H9 (cell line): ENCODE measurements around the gene GNA12. TPM values are rescaled to one million over a fixed set of nuclear protein-coding genes. Genes with fewer than 3 reads are reported as not detected.

ENCODE experiments used
- DNase-seq: peaks from one replicate; pipeline ENCODE4 v3.0.0-alpha.2; 2017
- H2AFZ ChIP-seq: one replicate; pipeline ENCODE4 v1.6.1; 2013; ENCODE audit warnings: mild to moderate bottlenecking, low read length, control low read depth, moderate library complexity
- H2AK5ac ChIP-seq: 2 replicates; pipeline ENCODE4 v1.6.1; 2013; ENCODE audit warnings: low read length, control low read depth, mixed read lengths; ENCODE audit not compliant: insufficient read length
- H2BK120ac ChIP-seq: one replicate; pipeline ENCODE4 v1.6.1; 2013; ENCODE audit warnings: low read depth, mild to moderate bottlenecking, low read length, control low read depth, inconsistent platforms; ENCODE audit not compliant: poor library complexity, severe bottlenecking
- H2BK12ac ChIP-seq: 2 replicates; pipeline ENCODE4 v1.6.1; 2013; ENCODE audit warnings: low read length, control low read depth, mixed read lengths, low read depth; ENCODE audit not compliant: insufficient read length
- H2BK15ac ChIP-seq: 2 replicates; pipeline ENCODE4 v1.6.1; 2013; ENCODE audit warnings: low read depth, low read length, control low read depth
- H2BK20ac ChIP-seq: one replicate; pipeline ENCODE4 v1.6.1; 2013; ENCODE audit warnings: low read depth, mild to moderate bottlenecking, low read length, control low read depth, inconsistent platforms; ENCODE audit not compliant: poor library complexity, severe bottlenecking
- H2BK5ac ChIP-seq: 2 replicates; pipeline ENCODE4 v1.6.1; 2013; ENCODE audit warnings: low read length, control low read depth, mixed read lengths; ENCODE audit not compliant: insufficient read length
- H3K14ac ChIP-seq: 2 replicates; pipeline ENCODE4 v1.6.1; 2013; ENCODE audit warnings: low read length, control low read depth; ENCODE audit not compliant: insufficient read depth
- H3K18ac ChIP-seq: 2 replicates; pipeline ENCODE4 v1.6.1; 2013; ENCODE audit warnings: low read depth, mild to moderate bottlenecking, mixed read lengths, low read length, control low read depth; ENCODE audit not compliant: insufficient read length
- H3K23ac ChIP-seq: 2 replicates; pipeline ENCODE4 v1.6.1; 2013; ENCODE audit warnings: low read length, control low read depth, mixed read lengths, low read depth; ENCODE audit not compliant: insufficient read length
- H3K23me2 ChIP-seq: 2 replicates; pipeline ENCODE4 v1.6.1; 2013; ENCODE audit warnings: low read depth, mild to moderate bottlenecking, mixed read lengths, low read length, control low read depth; ENCODE audit not compliant: insufficient read length, poor library complexity, severe bottlenecking
- H3K27ac ChIP-seq: 2 replicates; pipeline ENCODE4 v1.5.1; 2013; ENCODE audit warnings: low read length, control low read depth, mixed read lengths, low read depth; ENCODE audit not compliant: insufficient read length
- H3K27me3 ChIP-seq: 2 replicates; pipeline ENCODE4 v1.6.1; 2013; ENCODE audit warnings: low read length, control low read depth, inconsistent platforms; ENCODE audit not compliant: insufficient read depth
- H3K4ac ChIP-seq: 2 replicates; pipeline ENCODE4 v1.6.1; 2013; ENCODE audit warnings: low read depth, mild to moderate bottlenecking, control low read depth, inconsistent platforms, low read length, moderate library complexity
- H3K4me1 ChIP-seq: 2 replicates; pipeline ENCODE4 v1.6.1; 2013; ENCODE audit warnings: low read length, control low read depth, inconsistent platforms; ENCODE audit not compliant: insufficient read depth
- H3K4me2 ChIP-seq: 2 replicates; pipeline ENCODE4 v1.6.1; 2013; ENCODE audit warnings: low read length, control low read depth, mixed read lengths; ENCODE audit not compliant: insufficient read length, insufficient read depth
- H3K56ac ChIP-seq: 2 replicates; pipeline ENCODE4 v1.6.1; 2013; ENCODE audit warnings: low read depth, mild to moderate bottlenecking, mixed read lengths, low read length, control low read depth; ENCODE audit not compliant: insufficient read length
- H3K79me1 ChIP-seq: 2 replicates; pipeline ENCODE4 v1.6.1; 2013; ENCODE audit warnings: low read depth, mild to moderate bottlenecking, moderate library complexity, low read length, control low read depth, inconsistent platforms; ENCODE audit not compliant: insufficient read depth, poor library complexity, severe bottlenecking
- H3K79me2 ChIP-seq: 2 replicates; pipeline ENCODE4 v1.6.1; 2013; ENCODE audit warnings: low read length, control low read depth, inconsistent platforms; ENCODE audit not compliant: insufficient read depth
- H3K9ac ChIP-seq: 2 replicates; pipeline ENCODE4 v1.6.1; 2013; ENCODE audit warnings: low read length, control low read depth, mixed read lengths; ENCODE audit not compliant: insufficient read length; ENCODE audit errors: extremely low read depth
- H3K9me3 ChIP-seq: one replicate; pipeline ENCODE4 v1.6.1; 2013; ENCODE audit warnings: low read depth, low read length, inconsistent platforms; ENCODE audit not compliant: control insufficient read depth
- H3T11ph ChIP-seq: one replicate; pipeline ENCODE4 v1.6.1; 2013; ENCODE audit warnings: mild to moderate bottlenecking, low read length, control low read depth, inconsistent platforms
- H4K20me1 ChIP-seq: one replicate; pipeline ENCODE4 v1.6.1; 2013; ENCODE audit not compliant: control insufficient read depth, insufficient read length, insufficient read depth
- H4K5ac ChIP-seq: 2 replicates; pipeline ENCODE4 v1.6.1; 2013; ENCODE audit warnings: low read depth, mild to moderate bottlenecking, mixed read lengths, low read length, control low read depth; ENCODE audit not compliant: insufficient read length
- H4K8ac ChIP-seq: replicated peaks from 2 replicates; pipeline ENCODE4 v1.6.1; 2013; ENCODE audit warnings: low read length, control low read depth, mixed read lengths, low read depth; ENCODE audit not compliant: insufficient read length
- H4K91ac ChIP-seq: 2 replicates; pipeline ENCODE4 v1.6.1; 2013; ENCODE audit warnings: low read depth, mild to moderate bottlenecking, moderate library complexity, mixed read lengths, low read length, control low read depth; ENCODE audit not compliant: insufficient read length
- H3K27ac Mint-ChIP-seq, 3 experiments: 2 replicates in 2 of 3; 3 replicates in 1 of 3; pipeline ENCODE4 v1.8.0; 2020 to 2021; ENCODE audit warnings: mixed read lengths in 3 of 3, mild to moderate bottlenecking in 1 of 3, moderate library complexity in 1 of 3
- H3K27me3 Mint-ChIP-seq: 2 replicates; pipeline ENCODE4 v1.8.0; 2021; ENCODE audit warnings: low read depth, mild to moderate bottlenecking, moderate library complexity, mixed read lengths
- H3K36me3 Mint-ChIP-seq, 3 experiments: 2 replicates in 2 of 3; 3 replicates in 1 of 3; pipeline ENCODE4 v1.8.0; 2020 to 2021; ENCODE audit warnings: low read depth in 3 of 3, mixed read lengths in 3 of 3; ENCODE audit not compliant: insufficient read depth in 1 of 3
- H3K4me1 Mint-ChIP-seq, 2 experiments: 2 replicates each; pipeline ENCODE4 v1.8.0; 2020; ENCODE audit warnings: mixed read lengths in 2 of 2
- H3K4me3 Mint-ChIP-seq, 2 experiments: 2 replicates in 1 of 2; 3 replicates in 1 of 2; pipeline ENCODE4 v1.8.0; 2020 to 2021; ENCODE audit warnings: mild to moderate bottlenecking in 2 of 2, mixed read lengths in 2 of 2, moderate library complexity in 1 of 2
- H3K9me3 Mint-ChIP-seq, 2 experiments: 2 replicates in 1 of 2; 3 replicates in 1 of 2; pipeline ENCODE4 v1.8.0; 2020; ENCODE audit warnings: mild to moderate bottlenecking in 2 of 2, mixed read lengths in 2 of 2, moderate library complexity in 1 of 2
- WGBS: extraction: QIAGEN DNeasy Blood & Tissue Kit; methylation state at CpG from one replicate; pipeline ENCODE4 v1.1.7; 2013; ENCODE audit warnings: missing lambda C conversion rate, low lambda C conversion rate, mixed read lengths; ENCODE audit not compliant: insufficient read length; ENCODE audit errors: extremely low coverage; 5-methylcytosine and 5-hydroxymethylcytosine counted together
- total RNA-seq: library from RNA; stranded (reverse); gene quantifications from 2 replicates; pipeline ENCODE4 v1.2.1, GENCODE V29; 2021
- TF ChIP-seq, protein P1 (sequence below): fragments of 200-600 bp; sonication (generic); conservative IDR thresholded peaks from 3 replicates; pipeline ENCODE4 v1.8.0; 2021; ENCODE audit warnings: antibody characterized with exemption, mild to moderate bottlenecking

GNA12 gene
- total RNA-seq, 1 experiment from 2014 or later: 60.2 TPM

- no peak overlapping the region for H2AFZ ChIP-seq
- H3K23ac ChIP-seq: no peak overlapping the region
- no peak overlapping the region for H2AK5ac ChIP-seq
- no peak overlapping the region for H4K8ac ChIP-seq
- H3K4ac ChIP-seq: no peak overlapping the region
- H2BK5ac ChIP-seq: no peak overlapping the region
- no peak overlapping the region for H4K91ac ChIP-seq
- no peak overlapping the region for H3K4me3 Mint-ChIP-seq
- no peak overlapping the region for H3T11ph ChIP-seq
- no peaks in the 10 kb centered on the region for H3K4me1 ChIP-seq
- no peaks in the 10 kb centered on the region; a peak in 1 of 5 replicates for H3K9me3 Mint-ChIP-seq
- no peak overlapping the region for H3K4me2 ChIP-seq
- no peak overlapping the region for H2BK120ac ChIP-seq
- no peaks in the 10 kb centered on the region for H3K27me3 ChIP-seq
- H2BK15ac ChIP-seq: no peak overlapping the region
- no peak for DNase-seq
- H3K79me2 ChIP-seq: no peaks in the 10 kb centered on the region
- H3K23me2 ChIP-seq: no peaks in the 10 kb centered on the region
- H2BK12ac ChIP-seq: no peak overlapping the region
- H3K14ac ChIP-seq: no peak overlapping the region
- TF ChIP-seq, protein P1, sequence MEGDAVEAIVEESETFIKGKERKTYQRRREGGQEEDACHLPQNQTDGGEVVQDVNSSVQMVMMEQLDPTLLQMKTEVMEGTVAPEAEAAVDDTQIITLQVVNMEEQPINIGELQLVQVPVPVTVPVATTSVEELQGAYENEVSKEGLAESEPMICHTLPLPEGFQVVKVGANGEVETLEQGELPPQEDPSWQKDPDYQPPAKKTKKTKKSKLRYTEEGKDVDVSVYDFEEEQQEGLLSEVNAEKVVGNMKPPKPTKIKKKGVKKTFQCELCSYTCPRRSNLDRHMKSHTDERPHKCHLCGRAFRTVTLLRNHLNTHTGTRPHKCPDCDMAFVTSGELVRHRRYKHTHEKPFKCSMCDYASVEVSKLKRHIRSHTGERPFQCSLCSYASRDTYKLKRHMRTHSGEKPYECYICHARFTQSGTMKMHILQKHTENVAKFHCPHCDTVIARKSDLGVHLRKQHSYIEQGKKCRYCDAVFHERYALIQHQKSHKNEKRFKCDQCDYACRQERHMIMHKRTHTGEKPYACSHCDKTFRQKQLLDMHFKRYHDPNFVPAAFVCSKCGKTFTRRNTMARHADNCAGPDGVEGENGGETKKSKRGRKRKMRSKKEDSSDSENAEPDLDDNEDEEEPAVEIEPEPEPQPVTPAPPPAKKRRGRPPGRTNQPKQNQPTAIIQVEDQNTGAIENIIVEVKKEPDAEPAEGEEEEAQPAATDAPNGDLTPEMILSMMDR: no peak
- H3K79me1 ChIP-seq: no peaks in the 10 kb centered on the region
- no peak overlapping the region for H3K27ac ChIP-seq
- no peak overlapping the region; a peak in 2 of 7 replicates for H3K27ac Mint-ChIP-seq
- H3K56ac ChIP-seq: no peak overlapping the region
- no peak overlapping the region for H4K5ac ChIP-seq
- H3K27me3 Mint-ChIP-seq: peaks cover 1% of the 10 kb centered on the region
- H3K18ac ChIP-seq: no peak overlapping the region
- no peak overlapping the region for H3K9ac ChIP-seq
- H3K36me3 Mint-ChIP-seq: peaks cover 4 to 5% (median 5%) of the 10 kb centered on the region in 3 experiments; a peak in 6 of 7 replicates
- peaks cover 17 to 19% of the 10 kb centered on the region in 2 experiments for H3K4me1 Mint-ChIP-seq
- no peak overlapping the region for H2BK20ac ChIP-seq
- H4K20me1 ChIP-seq: no peaks in the 10 kb centered on the region
- no CpG with 5 or more reads among the region's 6 CpGs for WGBS
- no peaks in the 10 kb centered on the region for H3K9me3 ChIP-seq
These were observed 137.4 kb downstream of the GNA12 start for GRCh38 chr7:2706685-2707126.
